HFFc6 (cell line): Measurements from ENCODE around the gene NAV2. TPM values are rescaled to one million over a fixed set of nuclear protein-coding genes. Genes with fewer than 3 reads are reported as not detected.

Experiments
- DNase-seq: peaks from one replicate; pipeline ENCODE4 v3.0.0-alpha.2; 2018
- H3K27ac Mint-ChIP-seq: 2 replicates; pipeline ENCODE4 v1.8.0; 2020; ENCODE audit warnings: mild to moderate bottlenecking, mixed read lengths
- H3K27me3 Mint-ChIP-seq: 2 replicates; pipeline ENCODE4 v1.8.0; 2021; ENCODE audit warnings: mild to moderate bottlenecking, moderate library complexity, mixed read lengths; ENCODE audit not compliant: insufficient read depth
- H3K36me3 Mint-ChIP-seq: 2 replicates; pipeline ENCODE4 v1.8.0; 2021; ENCODE audit warnings: low read depth, mixed read lengths
- H3K4me1 Mint-ChIP-seq: 2 replicates; pipeline ENCODE4 v1.8.0; 2020; ENCODE audit warnings: low read depth, mixed read lengths
- H3K4me3 Mint-ChIP-seq: 2 replicates; pipeline ENCODE4 v1.8.0; 2020; ENCODE audit warnings: mild to moderate bottlenecking, moderate library complexity, mixed read lengths
- H3K9me3 Mint-ChIP-seq: 2 replicates; pipeline ENCODE4 v1.8.0; 2020; ENCODE audit warnings: mild to moderate bottlenecking, mixed read lengths
- CTCF ChIP-seq: fragments of 200-600 bp; sonication (generic); IDR thresholded peaks from 2 replicates; pipeline ENCODE4 v1.5.0; 2021; ENCODE audit warnings: antibody characterized with exemption, mild to moderate bottlenecking
- total RNA-seq, 6 experiments: library from RNA; stranded (reverse); fragmentation: NEBNext Ultra II Directional; extraction: Animal tissue kit (Norgen Biotek cat#: 25700); gene quantifications; 2 replicates in 1 of 6; 3 replicates in 5 of 6; pipeline ENCODE4 v1.2.3, GENCODE V29; 2021

NAV2 gene
- total RNA-seq, 6 experiments from 2014 or later, result 12.4 to 34.9 (median 31.8) TPM

- Mint-ChIP-seq H3K27ac (no peak overlapping the region), H3K36me3 (peaks cover 12% of the 10 kb centered on the region), H3K4me1 (0 out of 2 replicates have a peak, but pooled peaks cover 8% of the 10 kb centered on the region), H3K9me3 (peaks cover 9% of the 10 kb centered on the region), H3K27me3 (peaks cover 39% of the 10 kb centered on the region), H3K4me3 (no peak overlapping the region)
- DNase-seq, result peak; percentile 31
- TF ChIP-seq CTCF, result no peak
These were observed 441.7 kb downstream of the NAV2 start for GRCh38 chr11:20154381-20154780.

GRCh38 chr11:20155683-20156279 is 443.1 kb downstream of the NAV2 start:
- Mint-ChIP-seq H3K27ac (no peak overlapping the region), H3K4me3 (no peak overlapping the region), H3K27me3 (peaks cover 45% of the 10 kb centered on the region), H3K9me3 (peaks cover 10% of the 10 kb centered on the region), H3K4me1 (0 out of 2 replicates have a peak, but pooled peaks cover 8% of the 10 kb centered on the region), H3K36me3 (peaks cover 14% of the 10 kb centered on the region)
- no peak for DNase-seq
- no peak for TF ChIP-seq CTCF

- TF ChIP-seq CTCF, result no peak
- Mint-ChIP-seq H3K4me3 (no peak overlapping the region), H3K36me3 (peaks cover 17% of the 10 kb centered on the region), H3K4me1 (0 out of 2 replicates have a peak, but pooled peaks cover 8% of the 10 kb centered on the region), H3K27ac (no peak overlapping the region), H3K27me3 (peaks cover 51% of the 10 kb centered on the region), H3K9me3 (peaks cover 10% of the 10 kb centered on the region)
- no peak for DNase-seq
These were observed 443.7 kb downstream of the NAV2 start for GRCh38 chr11:20156280-20156875.

GRCh38 chr11:20156876-20157613 is 444.4 kb downstream of the NAV2 start:
- Mint-ChIP-seq H3K4me1 (0 out of 2 replicates have a peak, but pooled peaks cover 8% of the 10 kb centered on the region), H3K27ac (no peak overlapping the region), H3K27me3 (peaks cover 58% of the 10 kb centered on the region), H3K36me3 (peaks cover 17% of the 10 kb centered on the region), H3K9me3 (peaks cover 10% of the 10 kb centered on the region), H3K4me3 (no peak overlapping the region)
- no peak for TF ChIP-seq CTCF
- no peak for DNase-seq

GRCh38 chr11:20157728-20158127 is 445.1 kb downstream of the NAV2 start:
- Mint-ChIP-seq H3K9me3 (peaks cover 10% of the 10 kb centered on the region), H3K27me3 (peaks cover 65% of the 10 kb centered on the region), H3K4me3 (no peak overlapping the region), H3K36me3 (peaks cover 17% of the 10 kb centered on the region), H3K4me1 (peaks cover 9% of the 10 kb centered on the region; the same call in 1 of the 2 replicates), H3K27ac (no peak overlapping the region)
- TF ChIP-seq CTCF, result no peak
- DNase-seq, result no peak
